ENCODE results near the gene C8B.

Gene C8B

DNA sequence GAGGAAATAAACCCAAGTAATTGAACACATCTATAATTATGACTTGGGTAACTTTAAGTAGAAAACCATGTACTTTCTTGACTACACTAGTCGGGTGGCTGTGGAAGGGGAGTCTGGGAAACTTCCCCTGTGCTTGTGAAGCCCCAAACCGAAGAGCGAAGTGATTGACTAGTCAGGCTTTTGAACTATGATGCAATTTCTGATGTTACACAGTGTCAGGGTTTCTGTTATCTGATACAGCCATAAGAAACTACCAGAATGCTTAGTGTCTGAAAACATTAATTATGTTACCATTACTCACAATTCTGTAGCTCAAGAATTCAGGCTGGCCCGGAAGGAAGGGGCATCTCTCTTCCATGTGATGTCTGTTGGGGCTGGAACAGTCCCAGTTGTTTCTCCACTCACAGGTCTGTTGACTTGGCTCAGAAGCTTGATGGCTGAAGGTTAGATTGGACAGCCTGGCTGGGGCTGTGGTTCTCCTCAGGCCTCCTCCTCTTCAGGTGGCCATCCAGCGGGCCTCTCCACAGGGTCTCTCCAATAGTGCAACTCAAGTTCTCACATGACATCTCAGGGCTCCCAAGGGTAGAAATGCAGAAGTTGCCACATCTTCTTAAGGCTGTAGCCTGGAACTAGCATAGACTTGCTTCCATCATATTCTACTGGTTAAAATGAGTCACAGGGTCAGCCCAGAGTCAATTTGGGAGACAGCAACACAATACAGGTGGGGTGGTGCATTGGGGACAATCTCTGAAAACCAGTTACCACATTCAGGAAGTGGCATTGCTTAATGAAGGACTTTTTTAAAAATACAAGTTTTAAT lies 8.3 kb upstream of the C8B start:
- no peak for DNase-seq (ENCODE audit: extremely low read depth in 1 of 2, low read depth in 1 of 2)

DNA sequence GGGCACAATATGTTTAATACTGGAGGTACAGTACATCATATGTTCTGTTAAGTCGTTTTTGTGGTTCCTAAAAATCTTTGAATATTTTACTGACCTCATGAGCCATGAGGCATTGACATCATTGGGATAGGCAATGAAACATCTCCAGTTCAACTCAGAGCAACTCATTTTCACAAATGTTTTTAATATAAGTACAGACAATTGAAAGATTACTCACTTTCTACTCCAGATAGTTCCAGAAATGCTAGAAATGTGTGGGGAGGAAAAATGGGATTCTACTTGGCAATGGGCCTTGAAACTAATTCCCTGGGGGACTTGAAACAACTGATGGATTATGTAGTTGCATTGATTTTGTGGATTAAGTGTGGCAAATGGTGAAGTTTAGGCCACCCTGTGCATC lies 7.2 kb upstream of the C8B start:
- no peak for DNase-seq (ENCODE audit: extremely low read depth in 1 of 2, low read depth in 1 of 2)

DNA sequence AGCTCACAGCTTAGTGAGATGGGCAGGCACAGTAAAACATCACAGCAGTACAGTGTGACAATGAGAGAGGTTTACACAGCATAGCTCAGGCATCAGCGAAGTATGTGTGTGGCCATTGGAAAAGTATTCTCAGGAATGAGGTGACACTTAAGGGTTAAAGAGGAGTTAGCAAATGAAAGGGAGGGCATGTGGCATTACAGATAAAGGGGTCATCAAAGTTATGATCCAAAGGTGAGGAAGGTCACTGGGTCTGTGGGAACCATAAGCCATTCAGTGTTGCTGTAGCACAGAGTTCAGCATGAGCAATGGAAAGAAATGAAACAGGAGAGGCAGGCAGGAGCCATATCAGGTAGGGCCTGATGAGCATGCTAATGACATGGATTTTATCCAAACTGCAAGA lies 4.5 kb upstream of the C8B start:
- DNase-seq (ENCODE audit: extremely low read depth in 1 of 2, low read depth in 1 of 2): no peak

DNA sequence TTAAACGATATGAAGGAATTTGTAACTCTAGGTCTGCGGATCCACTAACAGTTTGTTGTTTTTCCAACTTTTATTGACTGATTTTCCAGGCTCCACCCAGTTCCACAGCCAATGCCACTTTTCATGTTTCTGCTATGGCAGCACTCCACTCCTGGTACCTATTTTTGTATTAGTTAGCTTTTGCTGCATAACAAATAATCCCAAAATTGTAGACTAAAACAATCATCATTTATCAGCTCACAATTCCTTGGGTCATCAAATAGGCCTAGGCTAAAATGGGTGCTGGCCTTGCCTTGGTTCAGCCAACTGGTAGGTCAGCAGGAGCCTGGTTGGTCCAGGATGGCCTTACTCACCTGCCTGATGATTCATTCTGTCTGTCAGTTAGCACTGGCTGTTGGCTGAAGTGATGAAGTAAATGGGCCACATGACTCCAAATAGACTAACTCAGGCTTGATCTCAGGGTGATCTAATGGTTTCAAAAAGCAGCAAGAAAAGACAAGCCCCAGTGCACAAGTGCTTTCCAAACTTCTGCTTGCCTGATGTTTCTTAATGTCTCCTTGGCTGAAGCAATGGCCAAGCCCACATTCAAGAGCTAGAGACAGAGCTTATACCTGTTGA lies 3.2 kb upstream of the C8B start:
- DNase-seq (ENCODE audit: extremely low read depth in 1 of 2, low read depth in 1 of 2): no peak

DNA sequence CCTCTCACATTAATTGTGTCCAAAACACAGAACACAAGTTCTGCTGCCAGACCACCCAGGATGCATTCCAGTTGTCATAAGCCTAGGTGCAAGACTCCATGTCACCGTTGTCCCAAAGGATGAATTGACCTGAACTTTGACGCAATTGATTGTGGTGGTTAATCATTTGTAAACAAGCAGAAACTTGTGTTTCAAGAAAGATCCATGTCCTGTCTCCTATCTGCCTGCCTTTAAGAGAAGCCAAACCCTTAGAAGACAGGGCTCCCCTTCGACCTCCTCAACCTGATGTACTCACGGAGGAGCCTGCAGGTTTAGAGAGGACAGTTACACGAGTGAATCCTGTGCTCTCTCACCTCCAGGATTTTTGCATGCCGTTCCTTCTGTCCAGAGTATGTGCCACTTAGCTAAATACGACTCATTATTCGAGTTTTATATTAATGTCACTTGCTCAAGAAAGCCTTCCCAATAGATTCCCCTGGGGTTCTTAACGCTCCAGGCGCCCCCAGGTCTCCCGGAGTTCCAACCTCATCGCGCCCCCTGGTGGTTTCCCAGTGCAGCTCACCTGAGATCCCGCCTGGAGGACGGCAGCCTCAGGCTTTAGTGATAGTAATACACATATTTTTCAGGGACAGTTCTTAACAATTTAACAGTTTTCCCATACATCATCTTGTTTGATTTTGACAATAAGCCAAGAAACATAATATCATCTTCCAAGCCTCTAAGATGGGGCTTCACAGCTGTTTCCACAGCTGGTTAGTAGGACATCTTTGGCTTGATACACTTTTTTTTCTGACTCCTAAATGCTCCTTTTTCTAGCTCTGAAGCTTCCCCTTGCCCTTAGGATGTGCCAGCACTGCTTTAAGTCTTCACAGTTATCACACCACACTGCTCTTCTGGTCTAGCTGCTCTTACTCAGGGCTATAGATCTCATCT lies 2.4 kb upstream of the C8B start:
- no peak for DNase-seq (ENCODE audit: extremely low read depth in 1 of 2, low read depth in 1 of 2)

DNA sequence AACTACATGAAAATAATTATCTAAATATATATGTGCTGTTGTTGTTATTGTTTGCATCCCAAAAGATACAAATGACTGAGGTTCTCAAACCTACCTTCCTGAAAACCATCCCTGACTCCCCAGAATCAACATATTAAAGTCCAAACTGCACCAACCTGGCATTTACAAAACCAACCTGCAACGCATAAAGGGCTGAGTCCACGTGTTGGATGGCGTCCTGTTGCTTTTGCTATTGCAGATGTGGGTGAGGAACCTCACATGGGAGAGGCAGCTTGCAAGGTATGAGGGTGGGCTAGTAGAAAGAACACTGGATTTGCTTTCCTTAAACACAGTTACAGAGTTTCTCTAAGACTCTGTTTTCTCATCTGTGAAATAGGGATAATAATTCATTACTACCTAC lies 1.5 kb upstream of the C8B start:
- DNase-seq (ENCODE audit: extremely low read depth in 1 of 2, low read depth in 1 of 2): no peak

DNA sequence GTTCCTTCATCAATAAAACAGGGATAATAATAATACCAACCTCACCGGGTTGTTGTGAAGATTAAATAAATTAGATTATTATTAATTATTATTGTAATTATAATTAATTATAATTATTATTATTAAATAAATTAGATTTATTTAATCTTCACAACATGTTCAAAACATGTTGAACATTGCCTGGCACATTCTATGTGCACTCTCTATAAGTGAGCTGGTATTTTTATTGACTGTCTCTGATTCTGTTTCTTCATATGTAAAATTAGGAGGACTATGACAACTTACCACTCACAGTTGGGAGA lies 834 bp upstream of the C8B start:
- DNase-seq (ENCODE audit: extremely low read depth in 1 of 2, low read depth in 1 of 2): no peak

DNA sequence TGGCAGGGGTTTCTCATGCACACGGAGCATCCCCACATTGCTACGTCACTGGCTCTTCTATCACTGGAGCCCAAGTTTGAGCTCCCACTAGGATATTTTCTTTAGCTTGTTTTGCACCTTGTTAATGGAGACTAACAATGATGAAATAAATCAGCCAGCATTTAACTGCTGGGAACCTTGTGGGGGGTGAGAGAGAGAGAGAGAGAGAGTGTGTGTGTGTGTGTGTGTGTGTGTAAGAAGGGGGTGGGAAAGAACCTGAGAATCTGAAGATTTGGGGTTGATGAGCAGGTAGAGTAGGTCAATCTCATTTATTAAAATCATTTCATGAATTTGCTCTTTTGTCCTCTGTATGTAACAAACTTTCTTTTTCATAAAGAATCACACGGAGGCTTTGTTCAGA lies 624 bp downstream of the C8B start:
- DNase-seq (ENCODE audit: extremely low read depth in 1 of 2, low read depth in 1 of 2): no peak

DNA sequence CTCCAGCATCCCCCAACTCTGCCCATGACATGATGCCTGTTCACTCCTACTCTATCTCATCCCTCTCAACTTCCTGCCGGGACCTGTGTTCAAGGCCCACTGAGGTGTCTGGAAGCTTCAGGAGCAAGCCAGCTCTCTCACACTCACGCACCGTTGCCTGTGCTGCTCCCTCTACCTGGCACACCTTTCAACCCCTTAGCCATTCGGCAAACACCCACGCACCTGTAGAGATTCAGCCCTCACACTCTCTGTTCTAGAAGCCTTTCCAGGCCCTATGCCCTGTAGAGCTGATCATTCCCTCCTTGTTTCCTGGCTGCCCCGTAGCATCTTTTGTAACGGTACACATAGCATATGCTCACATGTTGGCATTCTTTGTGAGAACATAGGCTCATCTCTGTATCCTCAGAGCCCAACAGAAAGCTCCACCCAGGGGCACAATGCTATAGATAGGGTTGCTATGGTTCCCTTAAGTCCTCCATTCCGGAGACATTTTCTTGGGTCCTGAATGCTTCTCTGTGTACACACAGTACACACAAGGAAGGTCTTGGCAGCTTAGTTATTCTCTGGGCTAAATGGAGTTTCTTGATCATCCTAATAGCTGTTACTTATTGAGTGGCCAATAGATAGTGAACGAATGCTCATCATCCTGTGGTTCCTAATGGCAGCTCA lies 1.3 kb downstream of the C8B start:
- DNase-seq (ENCODE audit: extremely low read depth in 1 of 2, low read depth in 1 of 2): no peak

DNA sequence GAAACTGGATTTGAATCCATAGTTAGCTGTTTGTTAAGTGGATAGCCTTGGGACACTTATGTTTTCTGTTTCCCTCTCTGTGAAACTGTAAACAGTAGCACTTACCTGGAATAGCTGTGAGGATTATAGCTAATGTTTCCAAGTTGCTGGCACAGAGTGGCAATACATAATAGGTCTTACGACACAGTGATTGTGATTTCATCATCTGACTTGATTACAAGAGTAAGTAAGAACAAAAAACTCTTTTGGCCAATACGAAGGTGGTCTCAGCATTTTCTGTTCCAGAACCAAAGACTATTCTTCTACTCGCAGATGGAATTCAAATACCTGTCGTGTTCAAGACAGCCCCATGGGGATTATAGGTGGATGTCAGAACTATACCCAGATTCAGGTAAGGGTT lies 2.1 kb downstream of the C8B start:
- no peak for DNase-seq (ENCODE audit: extremely low read depth in 1 of 2, low read depth in 1 of 2)

DNA sequence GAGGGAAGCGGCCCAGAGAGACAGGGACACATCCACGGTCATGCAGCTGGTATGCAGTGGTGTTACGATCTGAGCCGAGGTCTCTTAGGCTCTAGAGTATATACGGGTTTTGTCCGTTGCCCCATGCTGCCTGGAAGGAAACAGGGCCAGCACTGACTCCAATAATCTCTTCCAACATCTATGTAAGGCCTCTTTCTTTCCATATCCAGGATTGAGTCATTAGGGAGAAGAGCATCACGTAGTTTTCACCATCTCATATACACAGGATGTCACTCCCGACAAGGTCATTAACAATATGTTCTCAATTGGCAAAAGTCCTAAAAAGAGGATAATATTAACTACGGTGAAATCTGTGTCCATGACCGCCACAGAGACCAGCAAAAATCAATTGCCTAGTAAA lies 4.4 kb downstream of the C8B start:
- DNase-seq (ENCODE audit: extremely low read depth in 1 of 2, low read depth in 1 of 2): no peak

DNA sequence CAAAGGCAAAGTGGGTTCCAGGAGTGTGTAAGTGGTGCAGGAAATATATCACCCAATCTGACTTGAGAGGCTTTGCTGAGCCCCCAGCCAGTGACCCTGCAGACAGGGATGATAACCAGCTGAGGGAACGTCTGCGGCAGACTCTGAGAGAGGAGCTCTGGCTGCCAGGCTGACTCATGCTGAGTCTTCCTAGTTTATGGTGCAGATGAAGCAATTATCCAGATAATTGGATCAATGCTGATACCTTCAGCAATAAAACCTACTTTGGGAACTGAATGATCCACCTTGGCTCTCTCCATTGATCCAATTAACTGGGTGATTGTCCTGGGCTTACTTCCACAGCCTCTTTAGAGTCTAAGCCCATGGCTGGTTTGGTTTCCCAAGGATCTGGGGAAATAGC lies 7.3 kb downstream of the C8B start:
- no peak for DNase-seq (ENCODE audit: extremely low read depth in 1 of 2, low read depth in 1 of 2)

DNA sequence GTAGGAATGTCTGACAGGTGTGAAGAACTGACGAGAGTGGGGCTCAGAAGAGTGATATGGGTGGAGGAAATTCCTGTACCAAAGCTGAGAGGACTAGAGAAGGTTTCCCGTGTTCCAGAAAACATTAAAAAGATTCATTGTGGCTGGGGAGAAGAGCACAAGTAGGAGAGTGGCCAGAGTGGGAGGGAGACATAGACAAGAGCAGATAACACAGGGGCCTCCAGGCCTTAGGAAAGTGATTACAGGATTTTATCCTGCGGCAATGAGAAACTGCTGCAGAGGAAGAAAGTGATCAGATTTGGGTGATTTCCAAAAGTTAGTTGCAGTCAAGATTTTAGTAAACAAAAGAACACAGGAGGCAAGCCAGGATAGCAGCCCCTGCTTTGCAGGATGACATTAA lies 7.9 kb downstream of the C8B start:
- no peak for DNase-seq (ENCODE audit: extremely low read depth in 1 of 2, low read depth in 1 of 2)

DNA sequence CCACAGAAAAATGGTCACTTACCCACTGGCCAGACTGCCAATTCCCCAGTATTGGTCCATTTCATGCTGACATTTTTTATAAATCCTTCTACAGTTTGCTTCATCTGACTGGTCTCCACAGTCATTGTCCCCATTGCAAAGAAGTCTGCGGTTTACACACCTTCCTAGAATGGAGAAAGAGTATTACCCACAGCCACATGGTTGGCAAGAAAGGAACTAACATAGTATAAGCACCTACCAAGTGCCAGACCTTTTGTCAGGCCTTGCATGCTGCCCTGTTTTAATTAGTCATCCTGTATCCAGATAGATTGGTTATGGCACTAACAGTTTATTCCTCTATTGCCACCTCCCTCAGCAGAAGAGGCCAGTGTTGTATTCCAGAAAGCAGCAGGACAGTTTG lies 11.2 kb downstream of the C8B start:
- DNase-seq (ENCODE audit: extremely low read depth in 1 of 2, low read depth in 1 of 2): no peak

DNA sequence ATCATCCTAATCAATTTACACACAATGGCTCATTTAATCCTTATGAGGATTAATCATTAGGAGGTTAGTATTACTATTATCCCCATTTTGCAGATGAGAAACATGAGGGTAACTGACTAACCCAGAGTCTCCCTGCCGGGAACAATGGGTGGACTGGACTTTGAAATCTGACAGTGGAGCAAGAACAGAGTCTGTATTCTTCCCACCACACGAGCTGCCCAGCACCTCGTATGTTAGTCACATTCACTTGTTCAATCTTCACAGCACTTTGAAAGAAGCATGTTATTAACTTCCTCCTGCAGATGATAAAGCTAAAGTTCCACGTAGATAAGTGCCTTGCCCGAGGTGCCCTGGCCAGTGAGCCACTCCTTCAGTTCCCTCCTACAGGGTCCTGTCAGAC lies 12.4 kb downstream of the C8B start:
- no peak for DNase-seq (ENCODE audit: extremely low read depth in 1 of 2, low read depth in 1 of 2)

DNA sequence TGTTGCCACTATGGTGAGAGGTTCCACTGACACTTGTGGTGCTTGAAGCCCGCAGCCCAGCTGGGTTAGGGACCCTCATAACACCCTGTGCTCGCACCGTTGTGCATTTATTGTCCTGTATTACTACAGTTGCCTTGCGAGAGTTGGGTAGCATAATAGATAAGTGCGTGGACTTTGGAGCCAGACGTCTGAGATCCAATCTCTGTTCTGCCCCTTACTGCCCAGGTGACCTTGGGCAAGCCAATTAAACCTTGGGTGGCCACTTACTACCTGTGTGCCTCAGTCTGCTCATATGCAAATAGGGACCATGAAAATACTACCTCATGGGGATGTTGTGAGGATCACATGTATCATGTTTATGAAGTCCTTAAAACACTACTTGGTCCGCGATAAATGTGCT lies 13.3 kb downstream of the C8B start:
- DNase-seq (ENCODE audit: extremely low read depth in 1 of 2, low read depth in 1 of 2): no peak

DNA sequence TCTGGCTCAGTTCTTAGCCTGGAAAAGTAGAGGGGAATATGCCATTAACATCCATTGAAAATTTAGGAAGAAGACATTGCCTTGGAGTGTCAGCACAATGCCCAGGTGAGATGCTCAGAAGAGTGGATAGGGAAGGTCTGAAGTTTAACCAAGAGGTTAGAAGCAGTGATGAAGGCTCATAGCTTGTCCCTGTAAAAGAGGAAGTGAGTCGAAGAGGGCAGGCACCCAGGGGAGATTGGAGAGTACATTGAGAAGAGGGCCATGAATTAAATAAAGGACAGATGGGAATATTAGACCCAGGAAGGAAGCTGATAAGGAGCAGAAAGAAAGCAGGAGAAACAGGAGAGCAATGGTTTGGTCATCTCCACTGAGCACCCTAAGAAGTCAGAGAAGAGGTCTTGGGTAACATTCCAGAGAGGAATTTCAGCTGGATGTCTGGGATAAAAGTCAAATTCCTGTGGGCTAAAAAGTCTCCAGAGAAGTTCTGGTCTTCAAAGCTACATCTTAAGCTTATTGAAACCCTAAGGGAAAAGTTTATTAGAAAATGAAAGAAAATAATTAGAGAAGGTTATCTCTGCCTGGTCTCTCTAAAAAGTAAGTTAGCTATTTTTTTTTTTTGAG lies 17.3 kb downstream of the C8B start:
- DNase-seq (ENCODE audit: extremely low read depth in 1 of 2, low read depth in 1 of 2): no peak

DNA sequence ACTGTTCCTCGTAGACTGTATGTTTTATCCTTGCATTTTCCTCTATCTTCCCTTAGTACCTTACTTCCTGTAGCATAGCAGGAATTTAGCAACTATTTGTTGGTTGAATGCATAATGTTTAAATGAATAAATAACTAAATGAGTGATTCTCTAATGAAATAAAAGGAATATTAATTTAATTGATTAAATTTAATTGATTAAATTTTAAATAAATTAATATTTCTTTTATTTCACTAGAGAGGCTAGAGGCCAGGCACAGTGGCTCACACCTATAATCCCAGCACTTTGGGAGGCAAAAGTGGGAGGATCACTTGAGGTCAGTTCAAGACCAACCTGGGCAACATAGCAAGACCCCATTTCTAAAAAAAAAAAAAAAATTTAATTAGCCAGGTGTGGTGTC lies 25.8 kb downstream of the C8B start:
- DNase-seq (ENCODE audit: extremely low read depth in 1 of 2, low read depth in 1 of 2): no peak

DNA sequence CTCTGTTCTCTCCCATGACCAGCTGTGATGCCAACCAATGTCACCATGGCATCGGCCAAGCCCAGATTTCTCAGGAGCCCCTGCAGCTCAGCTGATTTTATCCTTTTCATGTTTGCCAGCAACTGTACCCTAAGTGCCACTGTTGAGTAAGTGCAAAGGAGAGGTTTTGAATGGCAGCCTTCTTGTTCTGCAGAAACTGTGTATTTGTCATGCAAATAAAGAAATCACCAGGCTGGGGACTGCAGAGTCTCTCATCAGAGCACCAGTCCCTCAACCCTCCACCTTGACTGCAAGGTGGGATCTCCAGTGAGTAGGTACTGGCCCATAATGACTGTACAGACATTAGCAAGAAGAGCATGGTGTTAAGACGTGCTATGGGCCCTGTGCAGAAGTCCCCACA lies 26.6 kb downstream of the C8B start:
- DNase-seq (ENCODE audit: extremely low read depth in 1 of 2, low read depth in 1 of 2): no peak

DNA sequence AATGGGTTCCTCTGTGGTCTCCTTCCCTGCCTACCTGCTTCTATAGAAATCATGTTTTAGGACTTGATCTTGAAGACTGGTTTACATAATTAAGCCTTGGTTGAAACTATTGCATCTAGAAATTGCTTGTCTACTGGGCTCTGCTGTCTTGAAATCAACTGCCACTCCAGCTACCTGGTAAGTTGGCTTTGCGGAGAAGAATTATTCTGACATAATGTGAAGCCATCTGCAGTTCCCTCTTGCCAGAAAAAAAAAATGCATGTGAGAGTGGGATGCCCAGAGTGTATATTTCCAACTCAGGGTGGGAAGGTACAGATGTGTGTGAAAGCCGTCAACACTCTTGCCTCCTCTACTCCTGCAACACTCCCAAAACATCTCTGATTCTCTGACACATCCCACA lies 27.2 kb downstream of the C8B start:
- no peak for DNase-seq (ENCODE audit: extremely low read depth in 1 of 2, low read depth in 1 of 2)

DNA sequence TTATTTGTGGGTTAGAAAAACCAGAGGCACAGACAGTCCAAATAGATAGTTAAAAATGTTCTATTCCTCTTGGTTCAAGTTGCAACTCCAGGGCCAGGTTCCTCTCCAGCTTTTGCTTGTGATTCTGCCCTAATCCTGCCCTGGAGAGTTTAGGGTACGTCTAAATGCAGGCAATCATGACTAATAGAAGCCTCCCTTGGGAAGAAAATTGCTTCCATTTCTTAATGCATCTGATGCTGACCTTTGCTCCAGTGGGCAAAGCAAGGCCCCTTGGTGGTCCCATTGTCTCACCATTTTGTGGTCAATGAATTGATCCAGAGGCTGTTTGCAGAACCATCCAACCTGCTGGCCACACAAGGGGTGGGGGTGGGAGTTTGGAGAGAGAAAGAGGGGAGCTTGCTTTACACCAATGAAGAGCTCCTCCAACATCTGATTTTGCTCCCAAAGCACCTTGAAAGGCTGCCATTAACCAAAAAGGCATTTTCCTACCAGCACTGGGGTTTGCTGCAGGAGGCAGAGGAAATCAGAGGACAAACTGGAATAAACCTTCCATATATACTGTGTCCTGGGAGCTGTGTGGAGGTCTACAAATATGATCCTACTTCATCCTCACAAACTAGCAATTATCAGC lies 31.3 kb downstream of the C8B start:
- no peak for DNase-seq (ENCODE audit: extremely low read depth in 1 of 2, low read depth in 1 of 2)

Data from stimulated activated CD8-positive, alpha-beta memory T cell treated with anti-CD3 and anti-CD28 coated beads, Interleukin-7, amount 100 ng/mL, for 48 hours (primary cell).